HepG2 (cell line): ENCODE data around the gene RPL23. TPM values are rescaled to one million over a fixed set of nuclear protein-coding genes. Genes with fewer than 3 reads are reported as not detected.

ENCODE experiments used
- CCDC6 ChIP-seq: sonication (generic); formaldehyde crosslinking; IDR thresholded peaks from 2 replicates; pipeline ENCODE4 v1.8.1; 2022; ENCODE audit warnings: mild to moderate bottlenecking, missing genetic modification reagents, moderate library complexity
- CEBPB ChIP-seq: IDR thresholded peaks from 2 replicates; pipeline ENCODE4 v1.6.1; 2011; ENCODE audit warnings: low read depth, low read length, improper control_type of control experiment, borderline replicate concordance
- CENPT ChIP-seq: sonication (generic); formaldehyde crosslinking; IDR thresholded peaks from 2 replicates; pipeline ENCODE4 v1.8.0; 2022; ENCODE audit warnings: low read depth, mild to moderate bottlenecking, moderate library complexity, missing genetic modification reagents
- DPF2 ChIP-seq: sonication (generic); formaldehyde crosslinking; IDR thresholded peaks from 2 replicates; pipeline ENCODE4 v1.4.0; 2020; ENCODE audit warnings: mild to moderate bottlenecking, low read depth, missing genetic modification reagents, borderline replicate concordance
- EZH2 ChIP-seq: conservative IDR thresholded peaks from 2 replicates; pipeline ENCODE4 v1.6.1; 2012; ENCODE audit warnings: mild to moderate bottlenecking, low read depth, low read length, moderate library complexity
- IRX3 ChIP-seq: sonication (generic); formaldehyde crosslinking; IDR thresholded peaks from 2 replicates; pipeline ENCODE4 v1.8.1; 2023; ENCODE audit warnings: mild to moderate bottlenecking, low read depth, missing genetic modification reagents, borderline replicate concordance
- MYC ChIP-seq: sonication (generic); formaldehyde crosslinking; IDR thresholded peaks from 2 replicates; pipeline ENCODE4 v1.9.0; 2021; ENCODE audit warnings: missing genetic modification reagents, borderline replicate concordance
- NFE2L1 ChIP-seq: sonication (generic); formaldehyde crosslinking; IDR thresholded peaks from 2 replicates; pipeline ENCODE4 v1.4.0; 2020; ENCODE audit warnings: missing genetic modification reagents, mild to moderate bottlenecking, borderline replicate concordance
- PAF1 ChIP-seq: IDR thresholded peaks from 2 replicates; pipeline ENCODE4 v1.6.1; 2016; ENCODE audit warnings: missing genetic modification reagents, missing compliant biosample characterization
- SNRNP70 ChIP-seq: fragments of 200-400 bp; formaldehyde crosslinking; IDR thresholded peaks from 2 replicates; pipeline ENCODE4 v1.6.1; 2017; ENCODE audit warnings: mild to moderate bottlenecking, low read depth, low read length, moderate library complexity
- SRSF9 ChIP-seq: fragments of 200-400 bp; formaldehyde crosslinking; IDR thresholded peaks from 2 replicates; pipeline ENCODE4 v1.6.1; 2018; ENCODE audit warnings: borderline replicate concordance, mild to moderate bottlenecking, low read depth, low read length; ENCODE audit not compliant: insufficient read depth, poor library complexity, severe bottlenecking
- ZBTB7B ChIP-seq: sonication (generic); formaldehyde crosslinking; IDR thresholded peaks from 2 replicates; pipeline ENCODE4 v1.4.0; 2020; ENCODE audit warnings: missing genetic modification reagents
- ZFP41 ChIP-seq: sonication (generic); formaldehyde crosslinking; IDR thresholded peaks from 2 replicates; pipeline ENCODE4 v1.4.0; 2020; ENCODE audit warnings: mild to moderate bottlenecking, missing genetic modification reagents, borderline replicate concordance
- ZNF567 ChIP-seq: sonication (generic); formaldehyde crosslinking; IDR thresholded peaks from 2 replicates; pipeline ENCODE4 v1.8.1; 2023; ENCODE audit warnings: mild to moderate bottlenecking, missing genetic modification reagents, borderline replicate concordance
- ZNF776 ChIP-seq: sonication (generic); formaldehyde crosslinking; IDR thresholded peaks from 2 replicates; pipeline ENCODE4 v1.4.0; 2020; ENCODE audit warnings: mild to moderate bottlenecking, missing genetic modification reagents
- ZNF788 ChIP-seq: sonication (generic); formaldehyde crosslinking; IDR thresholded peaks from 2 replicates; pipeline ENCODE4 v1.5.0; 2020; ENCODE audit warnings: mild to moderate bottlenecking, missing genetic modification reagents, borderline replicate concordance
- polyA plus RNA-seq, 8 experiments: library from polyadenylated mRNA; depleted of rRNA in 3 of 8; stranded (reverse) in 7 of 8; unstranded in 1 of 8; fragments of >200 nt; fragmentation: Illumina TruSeq in 4 of 8; extraction: Trizol in 4 of 8; gene quantifications; 2 replicates each; pipeline versions ENCODE4 v1.2.1 to v1.2.3, GENCODE V29; 2011 to 2016; ENCODE audit warnings: low read depth in 4 of 8, missing spikeins in 1 of 8, mixed read lengths in 1 of 8; ENCODE audit not compliant: insufficient read depth in 1 of 8
- total RNA-seq, 5 experiments: library from RNA; depleted of rRNA; stranded (reverse); fragments of >200 nt; fragmentation: Illumina TruSeq; extraction: Trizol; gene quantifications; 2 replicates each; pipeline ENCODE4 v1.2.3, GENCODE V29; 2016; ENCODE audit warnings: low read depth in 1 of 5
- TF ChIP-seq, protein P1 (sequence below): sonication (generic); formaldehyde crosslinking; IDR thresholded peaks from 2 replicates; pipeline ENCODE4 v1.5.1; 2020; ENCODE audit warnings: missing genetic modification reagents, mild to moderate bottlenecking, borderline replicate concordance
- TF ChIP-seq, protein P2 (sequence below): sonication (generic); formaldehyde crosslinking; IDR thresholded peaks from 2 replicates; pipeline ENCODE4 v1.5.0; 2020; ENCODE audit warnings: mild to moderate bottlenecking, missing genetic modification reagents
- TF ChIP-seq, protein P3 (sequence below): sonication (generic); formaldehyde crosslinking; IDR thresholded peaks from 2 replicates; pipeline ENCODE4 v1.4.0; 2020; ENCODE audit warnings: missing genetic modification reagents
- TF ChIP-seq, protein P4 (sequence below): IDR thresholded peaks from 2 replicates; pipeline ENCODE4 v1.6.1; 2016; ENCODE audit warnings: missing genetic modification reagents, missing compliant biosample characterization
- TF ChIP-seq, protein P5 (sequence below): IDR thresholded peaks from 2 replicates; pipeline ENCODE4 v1.6.1; 2016; ENCODE audit warnings: low read depth, control low read depth

The RPL23 gene
- total and polyA plus RNA-seq, 2 of the 13 experiments (the other 11 are each of a cell fraction or from before 2014, with no cell fraction given): 2,790 to 4,860 TPM

DNA sequence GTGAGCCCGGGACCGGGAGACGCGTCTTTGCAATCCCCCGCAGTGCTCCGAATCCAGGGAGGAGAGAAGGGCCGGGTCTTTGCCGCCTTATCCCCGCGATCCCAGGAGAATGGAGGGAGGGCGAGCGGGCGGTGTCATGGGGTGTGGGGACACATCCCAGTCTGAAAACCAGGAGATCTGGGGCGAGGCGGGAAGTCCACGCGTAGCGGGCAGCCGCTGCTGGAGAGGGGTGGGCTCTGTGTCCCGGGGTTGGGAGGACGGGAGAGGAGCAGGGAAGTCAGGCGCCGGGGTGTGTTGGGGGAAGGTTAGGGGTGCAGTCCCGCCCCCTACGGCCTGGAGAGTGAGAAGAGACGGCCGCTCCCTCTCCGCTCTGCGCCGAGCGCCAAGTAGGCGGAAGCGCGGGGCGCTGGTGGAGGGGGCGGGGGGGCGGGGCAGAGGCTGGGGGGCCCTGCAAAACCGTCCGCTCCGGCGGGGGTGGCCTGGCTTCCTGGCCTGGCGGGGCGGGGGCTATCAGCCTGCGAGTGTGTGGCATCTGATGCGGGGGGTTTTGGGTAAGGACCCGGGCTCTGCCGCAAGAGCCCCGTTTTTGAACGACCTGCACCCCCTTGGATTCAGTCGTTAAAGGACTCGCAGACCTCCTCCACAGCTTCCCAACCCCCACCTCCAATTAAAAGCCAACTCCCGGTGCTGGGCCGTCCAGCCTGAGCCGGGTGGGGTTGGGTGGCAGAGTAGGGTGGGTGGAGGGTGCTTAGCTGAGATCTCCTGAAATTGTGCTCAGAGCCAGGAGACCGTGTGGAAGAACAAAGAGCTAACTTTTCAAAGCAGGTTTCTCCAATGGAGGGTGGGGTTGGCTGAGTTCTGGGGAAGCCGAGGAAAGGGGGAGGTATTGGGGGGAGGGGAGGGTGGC, 17.0 kb upstream of the RPL23 start (continued):
- TF ChIP-seq MYC (CRISPR knock-in tag): peak; percentile 2
- no peak for TF ChIP-seq CEBPB
- TF ChIP-seq ZFP41 (CRISPR knock-in tag): no peak
- no peak for TF ChIP-seq CENPT (CRISPR knock-in tag)
- TF ChIP-seq, protein P1, sequence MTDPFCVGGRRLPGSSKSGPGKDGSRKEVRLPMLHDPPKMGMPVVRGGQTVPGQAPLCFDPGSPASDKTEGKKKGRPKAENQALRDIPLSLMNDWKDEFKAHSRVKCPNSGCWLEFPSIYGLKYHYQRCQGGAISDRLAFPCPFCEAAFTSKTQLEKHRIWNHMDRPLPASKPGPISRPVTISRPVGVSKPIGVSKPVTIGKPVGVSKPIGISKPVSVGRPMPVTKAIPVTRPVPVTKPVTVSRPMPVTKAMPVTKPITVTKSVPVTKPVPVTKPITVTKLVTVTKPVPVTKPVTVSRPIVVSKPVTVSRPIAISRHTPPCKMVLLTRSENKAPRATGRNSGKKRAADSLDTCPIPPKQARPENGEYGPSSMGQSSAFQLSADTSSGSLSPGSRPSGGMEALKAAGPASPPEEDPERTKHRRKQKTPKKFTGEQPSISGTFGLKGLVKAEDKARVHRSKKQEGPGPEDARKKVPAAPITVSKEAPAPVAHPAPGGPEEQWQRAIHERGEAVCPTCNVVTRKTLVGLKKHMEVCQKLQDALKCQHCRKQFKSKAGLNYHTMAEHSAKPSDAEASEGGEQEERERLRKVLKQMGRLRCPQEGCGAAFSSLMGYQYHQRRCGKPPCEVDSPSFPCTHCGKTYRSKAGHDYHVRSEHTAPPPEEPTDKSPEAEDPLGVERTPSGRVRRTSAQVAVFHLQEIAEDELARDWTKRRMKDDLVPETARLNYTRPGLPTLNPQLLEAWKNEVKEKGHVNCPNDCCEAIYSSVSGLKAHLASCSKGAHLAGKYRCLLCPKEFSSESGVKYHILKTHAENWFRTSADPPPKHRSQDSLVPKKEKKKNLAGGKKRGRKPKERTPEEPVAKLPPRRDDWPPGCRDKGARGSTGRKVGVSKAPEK (CRISPR knock-in tag): no peak
- TF ChIP-seq, protein P2, sequence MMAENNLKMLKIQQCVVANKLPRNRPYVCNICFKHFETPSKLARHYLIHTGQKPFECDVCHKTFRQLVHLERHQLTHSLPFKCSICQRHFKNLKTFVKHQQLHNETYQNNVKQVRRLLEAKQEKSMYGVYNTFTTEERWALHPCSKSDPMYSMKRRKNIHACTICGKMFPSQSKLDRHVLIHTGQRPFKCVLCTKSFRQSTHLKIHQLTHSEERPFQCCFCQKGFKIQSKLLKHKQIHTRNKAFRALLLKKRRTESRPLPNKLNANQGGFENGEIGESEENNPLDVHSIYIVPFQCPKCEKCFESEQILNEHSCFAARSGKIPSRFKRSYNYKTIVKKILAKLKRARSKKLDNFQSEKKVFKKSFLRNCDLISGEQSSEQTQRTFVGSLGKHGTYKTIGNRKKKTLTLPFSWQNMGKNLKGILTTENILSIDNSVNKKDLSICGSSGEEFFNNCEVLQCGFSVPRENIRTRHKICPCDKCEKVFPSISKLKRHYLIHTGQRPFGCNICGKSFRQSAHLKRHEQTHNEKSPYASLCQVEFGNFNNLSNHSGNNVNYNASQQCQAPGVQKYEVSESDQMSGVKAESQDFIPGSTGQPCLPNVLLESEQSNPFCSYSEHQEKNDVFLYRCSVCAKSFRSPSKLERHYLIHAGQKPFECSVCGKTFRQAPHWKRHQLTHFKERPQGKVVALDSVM (CRISPR knock-in tag): peak; percentile 37; the same call in 1 of the 2 replicates
- TF ChIP-seq ZNF776: no peak; the same call in 1 of the 2 replicates
- no peak for TF ChIP-seq SNRNP70
- TF ChIP-seq PAF1: no peak
- peak; percentile 1; the same call in 1 of the 2 replicates for TF ChIP-seq ZNF788 (CRISPR knock-in tag)
- TF ChIP-seq, protein P3, sequence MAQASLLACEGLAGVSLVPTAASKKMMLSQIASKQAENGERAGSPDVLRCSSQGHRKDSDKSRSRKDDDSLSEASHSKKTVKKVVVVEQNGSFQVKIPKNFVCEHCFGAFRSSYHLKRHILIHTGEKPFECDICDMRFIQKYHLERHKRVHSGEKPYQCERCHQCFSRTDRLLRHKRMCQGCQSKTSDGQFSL (CRISPR knock-in tag): no peak
- TF ChIP-seq CCDC6: no peak
- no peak for TF ChIP-seq ZNF567 (CRISPR knock-in tag)
- TF ChIP-seq NFE2L1 (CRISPR knock-in tag): 0 out of 2 replicates have a peak, but pooled peaks have one; percentile 20
- TF ChIP-seq DPF2 (CRISPR knock-in tag): no peak
- no peak for TF ChIP-seq EZH2
- TF ChIP-seq, protein P4, sequence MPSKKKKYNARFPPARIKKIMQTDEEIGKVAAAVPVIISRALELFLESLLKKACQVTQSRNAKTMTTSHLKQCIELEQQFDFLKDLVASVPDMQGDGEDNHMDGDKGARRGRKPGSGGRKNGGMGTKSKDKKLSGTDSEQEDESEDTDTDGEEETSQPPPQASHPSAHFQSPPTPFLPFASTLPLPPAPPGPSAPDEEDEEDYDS: no peak
- TF ChIP-seq SRSF9: no peak
- TF ChIP-seq IRX3 (CRISPR knock-in tag): peak; percentile 75; the same call in 1 of the 2 replicates
- TF ChIP-seq, protein P5, sequence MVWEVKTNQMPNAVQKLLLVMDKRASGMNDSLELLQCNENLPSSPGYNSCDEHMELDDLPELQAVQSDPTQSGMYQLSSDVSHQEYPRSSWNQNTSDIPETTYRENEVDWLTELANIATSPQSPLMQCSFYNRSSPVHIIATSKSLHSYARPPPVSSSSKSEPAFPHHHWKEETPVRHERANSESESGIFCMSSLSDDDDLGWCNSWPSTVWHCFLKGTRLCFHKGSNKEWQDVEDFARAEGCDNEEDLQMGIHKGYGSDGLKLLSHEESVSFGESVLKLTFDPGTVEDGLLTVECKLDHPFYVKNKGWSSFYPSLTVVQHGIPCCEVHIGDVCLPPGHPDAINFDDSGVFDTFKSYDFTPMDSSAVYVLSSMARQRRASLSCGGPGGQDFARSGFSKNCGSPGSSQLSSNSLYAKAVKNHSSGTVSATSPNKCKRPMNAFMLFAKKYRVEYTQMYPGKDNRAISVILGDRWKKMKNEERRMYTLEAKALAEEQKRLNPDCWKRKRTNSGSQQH (CRISPR knock-in tag): no peak; the same call in 1 of the 2 replicates
- no peak for TF ChIP-seq ZBTB7B
